SK-N-SH (cell line): Measurements from ENCODE around the gene THSD4. TPM values are rescaled to one million over a fixed set of nuclear protein-coding genes. Genes with fewer than 3 reads are reported as not detected.

Experiments used
- CTCF ChIA-PET: fragments of 300-600, 350-600 bp; formaldehyde crosslinking; extraction: SDS; loops from one replicate; lab custom pipeline; 2021; lab: Yijun Ruan, JAX
- POLR2A ChIA-PET: fragments of 350-600 bp; sonication (Branson Sonifier 250); formaldehyde crosslinking; extraction: SDS; loops from one replicate; lab custom pipeline; 2020; ENCODE audit warnings: antibody characterized with exemption, inconsistent platforms; lab: Yijun Ruan, JAX
- DNase-seq: peaks from one replicate; pipeline ENCODE4 v3.0.0; 2012
- H2AFZ ChIP-seq: fragments of 200-600 bp; sonication (generic); 2 replicates; pipeline ENCODE4 v1.8.1; 2016; ENCODE audit warnings: antibody characterized with exemption, mild to moderate bottlenecking, low read depth
- H3F3A ChIP-seq: fragments of 200-600 bp; sonication (generic); replicated peaks from 2 replicates; pipeline ENCODE3; 2016; ENCODE audit warnings: antibody characterized with exemption, mild to moderate bottlenecking; ENCODE audit not compliant: insufficient read depth
- H3K27ac ChIP-seq, 2 experiments: fragments of 200-500 bp in 1 of 2; fragments of 200-600 bp in 1 of 2; sonication (Bioruptor generic) in 1 of 2; sonication (generic), shearing (Covaris generic) in 1 of 2; 2 replicates each; pipeline versions ENCODE4 v1.5.1 to v1.6.1; 2014 to 2016; ENCODE audit warnings: low read depth in 2 of 2, inconsistent platforms in 1 of 2, low read length in 1 of 2, mild to moderate bottlenecking in 1 of 2, mixed read lengths in 1 of 2
- H3K27me3 ChIP-seq: fragments of 200-600 bp; sonication (generic), shearing (Covaris generic); 2 replicates; pipeline ENCODE4 v1.6.1; 2016; ENCODE audit warnings: mixed run types; ENCODE audit not compliant: insufficient read depth
- H3K36me3 ChIP-seq, 2 experiments: fragments of 200-500 bp in 1 of 2; fragments of 200-600 bp in 1 of 2; sonication (Bioruptor generic) in 1 of 2; sonication (generic) in 1 of 2; replicated peaks in 1 of 2; 2 replicates each; pipeline versions ENCODE3 to v1.5.1; 2014 to 2016; ENCODE audit warnings: low read length in 1 of 2, mild to moderate bottlenecking in 1 of 2; ENCODE audit not compliant: insufficient read depth in 2 of 2, control insufficient read depth in 1 of 2
- H3K4me1 ChIP-seq, 2 experiments: fragments of 200-500 bp in 1 of 2; fragments of 200-600 bp in 1 of 2; sonication (Bioruptor generic) in 1 of 2; sonication (generic), shearing (Covaris generic) in 1 of 2; 2 replicates each; pipeline versions ENCODE4 v1.5.1 to v1.6.1; 2014 to 2016; ENCODE audit warnings: low read depth in 1 of 2, low read length in 1 of 2, mixed run types in 1 of 2; ENCODE audit not compliant: insufficient read depth in 2 of 2, control insufficient read depth in 1 of 2
- H3K4me2 ChIP-seq: fragments of 200-600 bp; sonication (generic), shearing (Covaris generic); 2 replicates; pipeline ENCODE4 v1.6.1; 2017; ENCODE audit warnings: mixed run types
- H3K4me3 ChIP-seq, 2 experiments: fragments of 200-500 bp in 1 of 2; fragments of 200-600 bp in 1 of 2; sonication (Bioruptor generic) in 1 of 2; sonication (generic), shearing (Covaris generic) in 1 of 2; 2 replicates each; pipeline versions ENCODE4 v1.5.1 to v1.8.1; 2014 to 2016; ENCODE audit warnings: low read depth in 2 of 2, inconsistent platforms in 1 of 2, low read length in 1 of 2, mild to moderate bottlenecking in 1 of 2, mixed read lengths in 1 of 2, moderate library complexity in 1 of 2
- H3K79me2 ChIP-seq: fragments of 200-600 bp; sonication (generic); 2 replicates; pipeline ENCODE4 v1.8.1; 2017; ENCODE audit warnings: mild to moderate bottlenecking; ENCODE audit not compliant: insufficient read depth
- H3K9ac ChIP-seq: fragments of 200-600 bp; sonication (generic); 2 replicates; pipeline ENCODE4 v1.6.1; 2017; ENCODE audit warnings: mixed run types
- H3K9me2 ChIP-seq: fragments of 200-600 bp; sonication (generic); 2 replicates; pipeline ENCODE4 v1.6.1; 2017; ENCODE audit warnings: mixed run types
- H3K9me3 ChIP-seq: fragments of 200-600 bp; sonication (generic); 2 replicates; pipeline ENCODE4 v1.6.1; 2017; ENCODE audit warnings: mixed run types, mild to moderate bottlenecking, moderate library complexity
- H4K20me1 ChIP-seq: fragments of 200-600 bp; sonication (generic); 2 replicates; pipeline ENCODE4 v1.6.1; 2017; ENCODE audit warnings: mild to moderate bottlenecking, mixed run types; ENCODE audit not compliant: insufficient read depth
- CHD2 ChIP-seq: fragments of 150-350 bp; IDR thresholded peaks from 2 replicates; pipeline ENCODE4 v1.6.1; 2018; ENCODE audit warnings: low read length; ENCODE audit not compliant: partially characterized antibody
- ELF1 ChIP-seq: IDR thresholded peaks from 2 replicates; pipeline ENCODE4 v1.4.0; 2012
- FOXJ3 ChIP-seq: sonication (generic); formaldehyde crosslinking; IDR thresholded peaks from 2 replicates; pipeline ENCODE4 v1.5.1; 2020; ENCODE audit warnings: mild to moderate bottlenecking, missing genetic modification reagents
- FOXM1 ChIP-seq: IDR thresholded peaks from 2 replicates; pipeline ENCODE4 v1.4.0; 2012; ENCODE audit warnings: low read depth, mild to moderate bottlenecking
- GABPA ChIP-seq: IDR thresholded peaks from 2 replicates; pipeline ENCODE4 v1.4.0; 2012; ENCODE audit warnings: low read depth, mild to moderate bottlenecking
- GATA2 ChIP-seq: sonication (generic); formaldehyde crosslinking; IDR thresholded peaks from 2 replicates; pipeline ENCODE4 v1.5.0; 2020; ENCODE audit warnings: mild to moderate bottlenecking, missing genetic modification reagents
- JUND ChIP-seq: IDR thresholded peaks from 2 replicates; pipeline ENCODE4 v1.4.0; 2012
- MXI1 ChIP-seq: IDR thresholded peaks from 2 replicates; pipeline ENCODE4 v1.6.1; 2012; ENCODE audit warnings: mild to moderate bottlenecking, low read depth, low read length, improper control_type of control experiment
- POLR2AphosphoS5 ChIP-seq: IDR thresholded peaks from 2 replicates; pipeline ENCODE4 v1.6.1; 2012; ENCODE audit warnings: low read depth, low read length
- RCOR1 ChIP-seq: fragments of 150-350 bp; IDR thresholded peaks from 2 replicates; pipeline ENCODE4 v1.6.1; 2017; ENCODE audit warnings: antibody characterized with exemption, low read length
- RXRA ChIP-seq: IDR thresholded peaks from 2 replicates; pipeline ENCODE4 v1.4.0; 2012; ENCODE audit warnings: low read depth, mild to moderate bottlenecking, borderline replicate concordance
- TCF12 ChIP-seq: IDR thresholded peaks from 2 replicates; pipeline ENCODE4 v1.4.0; 2012
- TEAD4 ChIP-seq: IDR thresholded peaks from 2 replicates; pipeline ENCODE4 v1.4.0; 2012; ENCODE audit warnings: mild to moderate bottlenecking, borderline replicate concordance; ENCODE audit not compliant: insufficient read depth
- WGBS: methylation state at CpG from one replicate; pipeline ENCODE4 v1.1.6; 2017; ENCODE audit warnings: low lambda C conversion rate; 5-methylcytosine and 5-hydroxymethylcytosine counted together
- polyA plus RNA-seq, 3 experiments: library from polyadenylated mRNA; depleted of rRNA; stranded (reverse); fragments of >200 nt; gene quantifications; 2 replicates each; pipeline ENCODE4 v1.2.3, GENCODE V29; 2012
- TF ChIP-seq, protein P1 (sequence below): IDR thresholded peaks from 2 replicates; pipeline ENCODE4; 2012
- TF ChIP-seq, protein P2 (sequence below): fragments of 150-350 bp; IDR thresholded peaks from 2 replicates; pipeline ENCODE4 v1.6.1; 2016; ENCODE audit warnings: mild to moderate bottlenecking, low read depth, low read length
- TF ChIP-seq, protein P3 (sequence below): fragments of 150-350 bp; IDR thresholded peaks from 2 replicates; pipeline ENCODE4 v1.6.1; 2017; ENCODE audit warnings: antibody characterized with exemption, low read length, low read depth, borderline replicate concordance

Gene THSD4
- polyA plus RNA-seq, 1 of the 3 experiments (the other 2 are of a cell fraction), result 79.1 TPM

DNA sequence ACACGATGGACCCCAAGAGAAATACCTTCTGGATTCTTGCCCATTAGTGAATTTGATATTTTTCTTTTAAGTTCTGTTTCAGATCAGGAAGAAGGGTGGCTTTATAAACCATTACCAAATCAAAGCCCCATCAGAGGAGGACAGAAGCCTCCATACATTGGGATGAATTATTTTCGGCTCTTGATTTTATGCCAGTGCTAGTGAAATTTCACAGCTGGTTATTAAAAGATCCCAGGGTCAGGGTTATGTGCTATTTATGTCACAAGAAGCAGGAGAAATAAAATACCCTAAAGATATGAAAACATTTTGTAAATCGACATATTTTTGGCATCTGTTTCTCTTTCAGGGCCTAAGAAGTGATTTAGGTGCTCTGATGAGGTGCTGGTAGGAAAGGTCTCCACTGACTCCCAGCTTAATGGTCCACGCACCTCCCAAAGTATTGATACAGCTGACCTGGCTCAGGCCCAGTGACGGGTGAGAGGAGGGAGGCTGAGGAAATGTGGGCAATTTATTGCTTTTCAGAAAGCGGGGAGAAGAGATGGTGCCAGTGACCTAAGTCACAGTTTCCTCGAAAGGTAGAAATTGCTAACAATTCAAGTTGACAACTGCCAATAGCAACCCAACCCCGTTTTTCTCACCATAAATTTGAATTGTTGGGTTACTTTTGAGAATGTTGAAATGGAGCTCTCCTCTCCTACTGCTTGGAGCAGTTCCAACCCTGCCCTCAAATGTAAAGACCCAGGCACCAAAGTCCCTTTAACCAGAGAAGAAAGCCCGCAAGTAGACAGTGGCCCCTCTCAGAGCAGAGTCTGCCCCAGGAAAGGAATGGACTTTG, 379.5 kb downstream of the THSD4 start:
- H3K27ac ChIP-seq, result no peak overlapping the region
- TF ChIP-seq FOXJ3 (CRISPR knock-in tag) (no peak), RXRA (no peak), TCF12 (no peak), ELF1 (no peak), MXI1 (no peak), RCOR1 (no peak), POLR2AphosphoS5 (no peak), FOXM1 (no peak), CHD2 (no peak)
- TF ChIP-seq, protein P1, sequence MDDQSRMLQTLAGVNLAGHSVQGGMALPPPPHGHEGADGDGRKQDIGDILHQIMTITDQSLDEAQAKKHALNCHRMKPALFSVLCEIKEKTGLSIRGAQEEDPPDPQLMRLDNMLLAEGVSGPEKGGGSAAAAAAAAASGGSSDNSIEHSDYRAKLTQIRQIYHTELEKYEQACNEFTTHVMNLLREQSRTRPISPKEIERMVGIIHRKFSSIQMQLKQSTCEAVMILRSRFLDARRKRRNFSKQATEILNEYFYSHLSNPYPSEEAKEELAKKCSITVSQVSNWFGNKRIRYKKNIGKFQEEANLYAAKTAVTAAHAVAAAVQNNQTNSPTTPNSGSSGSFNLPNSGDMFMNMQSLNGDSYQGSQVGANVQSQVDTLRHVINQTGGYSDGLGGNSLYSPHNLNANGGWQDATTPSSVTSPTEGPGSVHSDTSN, result no peak
- TF ChIP-seq, protein P2, sequence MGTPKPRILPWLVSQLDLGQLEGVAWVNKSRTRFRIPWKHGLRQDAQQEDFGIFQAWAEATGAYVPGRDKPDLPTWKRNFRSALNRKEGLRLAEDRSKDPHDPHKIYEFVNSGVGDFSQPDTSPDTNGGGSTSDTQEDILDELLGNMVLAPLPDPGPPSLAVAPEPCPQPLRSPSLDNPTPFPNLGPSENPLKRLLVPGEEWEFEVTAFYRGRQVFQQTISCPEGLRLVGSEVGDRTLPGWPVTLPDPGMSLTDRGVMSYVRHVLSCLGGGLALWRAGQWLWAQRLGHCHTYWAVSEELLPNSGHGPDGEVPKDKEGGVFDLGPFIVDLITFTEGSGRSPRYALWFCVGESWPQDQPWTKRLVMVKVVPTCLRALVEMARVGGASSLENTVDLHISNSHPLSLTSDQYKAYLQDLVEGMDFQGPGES, result no peak
- TF ChIP-seq, protein P3, sequence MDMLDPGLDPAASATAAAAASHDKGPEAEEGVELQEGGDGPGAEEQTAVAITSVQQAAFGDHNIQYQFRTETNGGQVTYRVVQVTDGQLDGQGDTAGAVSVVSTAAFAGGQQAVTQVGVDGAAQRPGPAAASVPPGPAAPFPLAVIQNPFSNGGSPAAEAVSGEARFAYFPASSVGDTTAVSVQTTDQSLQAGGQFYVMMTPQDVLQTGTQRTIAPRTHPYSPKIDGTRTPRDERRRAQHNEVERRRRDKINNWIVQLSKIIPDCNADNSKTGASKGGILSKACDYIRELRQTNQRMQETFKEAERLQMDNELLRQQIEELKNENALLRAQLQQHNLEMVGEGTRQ, result no peak
- H3K4me2 ChIP-seq, result no peak overlapping the region
- H3K36me3 ChIP-seq, result no peaks in the 10 kb centered on the region
- no peaks in the 10 kb centered on the region for H3K4me1 ChIP-seq
- WGBS, result 88% methylated on average over 9 of the region's 9 CpGs
- POLR2A ChIA-PET, result no interaction called here
- no peak overlapping the region for H3K4me3 ChIP-seq
- H3K27me3 ChIP-seq, result no peaks in the 10 kb centered on the region
- CTCF ChIA-PET, result interaction anchor here (1.0 to 3.1 kb wide), 3 partner anchors 8 to 286 kb away, joined by 3 to 10 read pairs (median 4); no protein-coding TSS in a partner anchor
- H3K9me2 ChIP-seq, result no peaks in the 10 kb centered on the region
- no peaks in the 10 kb centered on the region for H3F3A ChIP-seq
- H3K9me3 ChIP-seq, result no peaks in the 10 kb centered on the region
- no peaks in the 10 kb centered on the region for H3K79me2 ChIP-seq
- H2AFZ ChIP-seq, result no peak overlapping the region
- DNase-seq, result no peak
- H4K20me1 ChIP-seq, result no peaks in the 10 kb centered on the region; the same call in 1 of the 2 replicates
- no peak overlapping the region for H3K9ac ChIP-seq

DNA sequence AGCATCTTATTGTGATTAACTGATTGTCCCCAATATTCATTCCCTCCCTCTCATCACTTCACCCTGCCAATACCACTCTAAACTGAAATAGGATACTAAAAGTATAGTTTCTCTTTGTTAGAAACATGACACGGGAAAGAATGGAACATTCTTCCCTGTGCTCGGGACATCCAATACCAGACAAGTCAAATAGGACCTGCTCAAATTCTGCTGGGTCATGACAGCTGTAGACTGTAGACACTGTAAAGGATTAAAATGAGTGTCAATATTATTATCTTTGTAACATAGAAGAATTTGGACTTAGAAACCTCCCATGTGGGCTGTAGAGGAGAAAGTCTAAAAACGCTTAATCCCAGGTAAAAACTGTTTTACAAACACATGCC, 380.1 kb downstream of the THSD4 start:
- H4K20me1 ChIP-seq, result no peaks in the 10 kb centered on the region; the same call in 1 of the 2 replicates
- WGBS, result 61% methylated on average over 3 of the region's 3 CpGs
- CTCF ChIA-PET, result interaction anchor here (0.6 to 3.1 kb wide), 3 partner anchors 9 to 218 kb away, joined by 3 to 10 read pairs (median 4); no protein-coding TSS in a partner anchor

More for the DNA sequence above, 380.1 kb downstream of the THSD4 start:
- DNase-seq, result no peak
- TF ChIP-seq, protein P1, result no peak
- TF ChIP-seq ELF1 (no peak), GABPA (no peak), TCF12 (no peak), TEAD4 (no peak), GATA2 (CRISPR knock-in tag) (no peak), FOXM1 (no peak), JUND (no peak)
- TF ChIP-seq, all 33 proteins: peak for 0
- H3K36me3 ChIP-seq, result peaks cover 0 to 2% of the 10 kb centered on the region in 2 experiments
- no peak overlapping the region for H3K27ac ChIP-seq
- H3K9me2 ChIP-seq, result no peaks in the 10 kb centered on the region
- 0 out of 2 replicates have a peak, but pooled peaks cover 2% of the 10 kb centered on the region for H3K9me3 ChIP-seq
- H3K4me2 ChIP-seq, result no peak overlapping the region
- POLR2A ChIA-PET, result no interaction called here
- H3F3A ChIP-seq, result no peaks in the 10 kb centered on the region
- no peak overlapping the region for H2AFZ ChIP-seq
- H3K4me1 ChIP-seq, result no peaks in the 10 kb centered on the region
- no peaks in the 10 kb centered on the region for H3K79me2 ChIP-seq
- H3K9ac ChIP-seq, result no peak overlapping the region
- H3K4me3 ChIP-seq, result no peak overlapping the region
- H3K27me3 ChIP-seq, result no peaks in the 10 kb centered on the region
